Glutamatergic neuron (in vitro differentiated cells): Measurements from ENCODE around the gene LIPC. TPM values are rescaled to one million over a fixed set of nuclear protein-coding genes. Genes with fewer than 3 reads are reported as not detected.

Experiments
- DNase-seq: peaks from one replicate; pipeline ENCODE4 v3.0.0; 2022
- H3K27ac Mint-ChIP-seq: one replicate; pipeline ENCODE4 v1.8.0; 2020; ENCODE audit warnings: mild to moderate bottlenecking, mixed read lengths, inconsistent platforms; ENCODE audit not compliant: unreplicated experiment
- H3K27me3 Mint-ChIP-seq: one replicate; pipeline ENCODE4 v1.8.0; 2020; ENCODE audit warnings: mild to moderate bottlenecking, moderate library complexity, mixed read lengths, inconsistent platforms; ENCODE audit not compliant: unreplicated experiment
- H3K36me3 Mint-ChIP-seq: one replicate; pipeline ENCODE4 v1.8.0; 2020; ENCODE audit warnings: mild to moderate bottlenecking, mixed read lengths, inconsistent platforms; ENCODE audit not compliant: unreplicated experiment
- H3K4me1 Mint-ChIP-seq: one replicate; pipeline ENCODE4 v1.8.0; 2020; ENCODE audit warnings: mild to moderate bottlenecking, low read depth, mixed read lengths, inconsistent platforms; ENCODE audit not compliant: unreplicated experiment
- H3K4me3 Mint-ChIP-seq: one replicate; pipeline ENCODE4 v1.8.0; 2020; ENCODE audit warnings: mild to moderate bottlenecking, mixed read lengths, inconsistent platforms; ENCODE audit not compliant: unreplicated experiment
- H3K9me3 Mint-ChIP-seq: one replicate; pipeline ENCODE4 v1.8.0; 2020; ENCODE audit warnings: mild to moderate bottlenecking, moderate library complexity, mixed read lengths, inconsistent platforms; ENCODE audit not compliant: unreplicated experiment
- total RNA-seq: library from RNA; stranded (reverse); fragmentation: NEBNext Ultra II Directional; extraction: Animal tissue kit (Norgen Biotek cat#: 25700); gene quantifications from one replicate; pipeline ENCODE4 v1.2.1, GENCODE V29; 2021; ENCODE audit not compliant: unreplicated experiment
- TF ChIP-seq, protein P1 (sequence below): fragments of 200-600 bp; sonication (generic); IDR thresholded peaks from one replicate; pipeline ENCODE4 v1.5.0; 2021; ENCODE audit not compliant: partially characterized antibody, unreplicated experiment

Gene LIPC
- total RNA-seq, 1 donor from 2014 or later, result not detected

- peaks cover 2% of the 10 kb centered on the region for H3K27me3 Mint-ChIP-seq
- DNase-seq, result no peak
- peaks cover 31% of the 10 kb centered on the region for H3K36me3 Mint-ChIP-seq
- TF ChIP-seq, protein P1, sequence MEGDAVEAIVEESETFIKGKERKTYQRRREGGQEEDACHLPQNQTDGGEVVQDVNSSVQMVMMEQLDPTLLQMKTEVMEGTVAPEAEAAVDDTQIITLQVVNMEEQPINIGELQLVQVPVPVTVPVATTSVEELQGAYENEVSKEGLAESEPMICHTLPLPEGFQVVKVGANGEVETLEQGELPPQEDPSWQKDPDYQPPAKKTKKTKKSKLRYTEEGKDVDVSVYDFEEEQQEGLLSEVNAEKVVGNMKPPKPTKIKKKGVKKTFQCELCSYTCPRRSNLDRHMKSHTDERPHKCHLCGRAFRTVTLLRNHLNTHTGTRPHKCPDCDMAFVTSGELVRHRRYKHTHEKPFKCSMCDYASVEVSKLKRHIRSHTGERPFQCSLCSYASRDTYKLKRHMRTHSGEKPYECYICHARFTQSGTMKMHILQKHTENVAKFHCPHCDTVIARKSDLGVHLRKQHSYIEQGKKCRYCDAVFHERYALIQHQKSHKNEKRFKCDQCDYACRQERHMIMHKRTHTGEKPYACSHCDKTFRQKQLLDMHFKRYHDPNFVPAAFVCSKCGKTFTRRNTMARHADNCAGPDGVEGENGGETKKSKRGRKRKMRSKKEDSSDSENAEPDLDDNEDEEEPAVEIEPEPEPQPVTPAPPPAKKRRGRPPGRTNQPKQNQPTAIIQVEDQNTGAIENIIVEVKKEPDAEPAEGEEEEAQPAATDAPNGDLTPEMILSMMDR, result no peak
- no peaks in the 10 kb centered on the region for H3K4me1 Mint-ChIP-seq
- no peak overlapping the region for H3K27ac Mint-ChIP-seq
- no peak overlapping the region for H3K4me3 Mint-ChIP-seq
- H3K9me3 Mint-ChIP-seq, result peaks cover 3% of the 10 kb centered on the region
These were observed 180.2 kb downstream of the LIPC start for GRCh38 chr15:58611731-58612676.

DNA sequence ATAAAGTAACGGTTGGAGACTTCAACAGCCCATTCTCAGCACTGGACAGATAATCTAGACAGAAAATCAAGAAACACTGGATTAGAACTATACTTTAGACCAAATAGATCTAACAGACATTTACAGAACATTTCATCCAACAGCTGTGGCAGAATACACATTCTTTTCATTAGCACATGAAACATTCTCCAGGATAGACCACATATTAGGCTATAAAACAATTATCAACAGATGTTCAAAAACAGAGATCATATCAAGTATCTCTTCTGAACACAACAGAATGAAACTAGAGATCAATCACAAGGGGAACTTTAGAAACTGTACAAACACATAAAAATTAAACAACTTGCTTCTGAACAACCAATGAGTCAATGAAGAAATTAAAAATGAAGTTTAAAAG lies 184.4 kb downstream of the LIPC start:
- DNase-seq, result no peak
- peaks cover 38% of the 10 kb centered on the region for H3K36me3 Mint-ChIP-seq
- H3K9me3 Mint-ChIP-seq, result peaks cover 3% of the 10 kb centered on the region
- H3K27ac Mint-ChIP-seq, result no peak overlapping the region
- H3K27me3 Mint-ChIP-seq, result peaks cover 2% of the 10 kb centered on the region
- no peak overlapping the region for H3K4me3 Mint-ChIP-seq
- no peaks in the 10 kb centered on the region for H3K4me1 Mint-ChIP-seq
- TF ChIP-seq, protein P1, result no peak
